HG03045 (cell line): ENCODE measurements around the gene ATP6V0D1.
A peak's percentile ranks its signal among the peaks of the same experiment; 100 is the strongest.
"Not testable (repeated sequence)": the region's sequence is repeated elsewhere in the genome, so short reads cannot be mapped to it uniquely, and the experiment has no call there.

Experiments
- ATAC-seq: cut with Tn5 transposase; IDR thresholded peaks from one replicate; pipeline ENCODE4 v1.9.1; 2021; ENCODE audit warnings: mild to moderate bottlenecking, moderate library complexity; ENCODE audit not compliant: unreplicated experiment

The ATP6V0D1 gene

DNA sequence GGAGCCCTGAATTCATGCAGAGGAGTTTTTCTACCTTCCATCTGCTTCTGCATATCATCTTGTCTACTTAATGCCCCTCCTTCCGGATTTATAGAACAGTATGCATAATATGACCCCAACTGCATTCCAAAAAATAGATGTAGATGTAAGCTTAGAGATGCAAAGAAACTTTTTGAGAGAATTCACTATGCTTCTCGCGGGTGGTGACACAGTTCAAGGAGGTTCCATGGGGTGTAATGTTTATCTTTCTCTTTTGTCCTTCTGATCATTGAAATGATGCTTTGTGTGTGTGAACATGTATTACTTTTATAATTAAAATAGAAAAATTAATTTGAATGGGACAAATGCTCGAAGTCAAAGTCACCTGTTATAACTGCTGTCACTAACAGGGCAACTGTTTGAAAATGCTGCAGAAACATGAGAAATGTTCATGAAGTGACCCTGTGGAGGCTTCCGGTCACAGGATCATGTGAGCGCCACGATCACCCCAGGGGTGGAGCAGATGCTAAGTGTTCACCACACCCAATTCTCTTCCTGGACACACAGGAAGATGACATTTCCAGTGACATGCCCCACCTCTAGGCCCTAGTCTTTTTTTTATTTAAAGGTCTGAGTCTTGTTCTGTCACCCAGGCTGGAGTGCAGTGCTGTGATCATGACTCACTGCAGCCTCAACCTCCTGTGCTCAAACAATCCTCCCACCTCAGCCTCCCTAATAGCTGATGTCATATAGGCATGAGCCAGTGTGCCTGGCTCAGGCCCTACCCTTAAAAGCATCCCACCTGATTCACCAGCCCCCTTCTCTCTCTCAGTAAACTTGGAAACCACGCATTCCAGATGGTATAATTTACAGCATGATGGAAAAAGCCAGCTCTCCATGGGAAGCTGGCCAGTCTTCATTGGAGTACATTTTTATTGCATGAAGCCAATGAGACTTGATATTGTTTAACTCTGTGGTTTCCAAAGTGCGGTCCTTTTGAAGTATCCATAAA is 23.4 kb upstream of the ATP6V0D1 start:
- ATAC-seq, result no peak

- ATAC-seq, result no peak
These were observed 18.1 kb upstream of the ATP6V0D1 start for GRCh38 chr16:67499106-67499505.

GRCh38 chr16:67490335-67491096 is 9.6 kb upstream of the ATP6V0D1 start:
- ATAC-seq, result no peak

GRCh38 chr16:67489401-67490083 is 8.6 kb upstream of the ATP6V0D1 start:
- no peak for ATAC-seq

- not testable (repeated sequence) for ATAC-seq
These were observed 6.6 kb upstream of the ATP6V0D1 start for GRCh38 chr16:67487561-67487960.

DNA sequence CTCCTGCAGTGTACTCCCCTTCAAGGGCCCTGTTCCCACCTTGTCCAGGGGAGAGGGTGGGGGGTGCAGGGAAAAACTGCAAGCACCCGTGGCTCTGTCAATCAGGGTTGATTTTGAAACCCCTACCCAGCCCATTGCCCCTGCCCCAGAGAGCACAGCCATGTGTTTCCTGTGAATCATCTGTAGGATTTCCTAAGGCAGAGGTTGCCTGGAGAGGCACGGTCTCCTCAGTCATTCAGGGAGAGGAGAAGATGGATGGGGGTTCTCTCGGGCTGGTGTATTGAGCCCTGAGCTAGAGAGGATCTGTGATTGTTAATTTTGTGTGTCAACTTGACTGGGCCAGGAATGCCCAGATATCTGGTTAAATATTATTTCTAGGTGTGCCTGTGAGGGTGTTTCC is 5.8 kb upstream of the ATP6V0D1 start:
- ATAC-seq, result no peak

GRCh38 chr16:67483731-67484525 is 3.0 kb upstream of the ATP6V0D1 start:
- no peak for ATAC-seq

DNA sequence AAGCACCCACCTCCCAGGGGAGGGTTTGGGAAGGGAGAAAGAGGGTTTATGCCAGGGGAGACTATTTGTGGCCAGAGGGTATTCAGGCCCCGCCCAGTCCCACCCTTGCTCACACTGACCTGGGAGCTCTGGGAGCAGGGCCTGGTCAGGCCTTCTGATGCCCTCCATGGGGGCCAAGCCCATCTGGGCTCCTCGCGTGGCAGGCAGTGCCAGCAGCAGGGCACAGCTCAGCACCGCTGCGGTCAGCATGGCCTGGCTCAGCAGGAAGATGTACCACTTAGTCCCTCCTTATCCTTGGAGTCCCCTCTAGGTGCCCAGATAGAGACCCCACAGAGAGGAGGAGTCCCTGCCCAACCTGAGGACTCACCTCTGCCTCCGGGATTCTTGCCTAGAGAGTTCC is 2.2 kb upstream of the ATP6V0D1 start, which contains the start of gene AGRP:
AGRP (minus strand) TSS at position 398 of the 400 bp plus-strand sequence; CDS start at position 249, 149 bp downstream.
- ATAC-seq, result no peak

DNA sequence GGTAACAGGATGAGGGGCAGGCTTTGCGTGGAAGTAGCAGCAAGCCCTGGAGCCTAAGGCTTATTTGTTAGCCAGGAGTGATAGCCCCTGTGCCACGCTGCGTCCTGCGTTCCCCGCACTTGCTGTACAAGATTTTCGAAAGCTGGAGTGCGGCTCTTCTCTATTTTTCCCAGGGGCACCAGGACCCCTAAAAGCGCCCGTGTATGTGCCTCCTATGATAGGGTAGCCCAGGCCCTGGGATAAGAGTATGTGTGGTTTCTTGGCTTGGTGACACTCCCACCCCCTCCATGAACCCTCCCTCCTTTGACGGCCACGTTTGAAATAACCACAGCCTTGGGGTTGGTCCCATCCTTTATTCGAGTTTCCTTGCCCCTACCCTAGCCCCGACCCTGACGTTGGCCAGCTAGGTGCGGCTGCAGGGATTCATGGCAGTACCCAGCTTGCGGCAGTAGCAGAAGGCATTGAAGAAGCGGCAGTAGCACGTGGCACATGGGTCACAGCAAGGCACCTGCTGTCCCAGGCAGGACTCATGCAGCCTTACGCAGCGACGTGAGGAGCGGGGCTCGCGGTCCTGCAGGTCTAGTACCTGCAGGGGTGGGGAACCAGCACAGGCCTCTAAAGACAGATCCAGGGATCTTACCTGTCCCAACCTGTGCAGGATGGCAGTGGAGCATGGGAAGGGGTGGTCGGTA is 1.4 kb upstream of the ATP6V0D1 start:
- no peak for ATAC-seq

- ATAC-seq, result peak; percentile 2
These were observed 740 bp upstream of the ATP6V0D1 start for GRCh38 chr16:67481561-67482232.

GRCh38 chr16:67477960-67478554 is 2.9 kb downstream of the ATP6V0D1 start:
- no peak for ATAC-seq

- ATAC-seq, result no peak
These were observed 6.2 kb downstream of the ATP6V0D1 start for GRCh38 chr16:67474551-67475455.

GRCh38 chr16:67471758-67472384 is 9.1 kb downstream of the ATP6V0D1 start:
- ATAC-seq, result no peak

GRCh38 chr16:67470359-67470758 is 10.6 kb downstream of the ATP6V0D1 start:
- no peak for ATAC-seq

- ATAC-seq, result no peak
These were observed 12.2 kb downstream of the ATP6V0D1 start for GRCh38 chr16:67468731-67469130.

DNA sequence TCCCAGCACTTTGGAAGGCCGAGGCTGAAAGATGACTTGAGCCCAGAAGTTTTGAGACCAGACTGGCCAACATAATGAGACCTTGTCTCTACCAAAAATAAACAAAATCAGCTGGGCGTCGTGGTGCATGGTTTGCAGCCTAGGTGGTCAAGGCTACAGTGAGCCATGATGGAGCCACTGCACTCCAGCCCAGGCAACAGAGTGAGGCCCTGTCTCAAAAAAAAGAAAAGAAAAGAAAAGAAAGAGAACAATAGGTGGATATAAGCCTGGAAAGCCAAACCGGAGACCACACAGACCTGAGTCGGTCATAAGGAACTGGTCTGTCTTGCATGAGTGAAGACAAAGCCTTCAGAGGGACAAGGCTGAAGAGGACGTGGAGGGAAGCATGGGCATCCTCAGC is 14.4 kb downstream of the ATP6V0D1 start:
- no peak for ATAC-seq

- ATAC-seq, result no peak
These were observed 16.4 kb downstream of the ATP6V0D1 start for GRCh38 chr16:67464565-67464964.
